GM12875 (cell line): ENCODE data around the gene DCLRE1B.

Source experiments
- H3K4me3 ChIP-seq: one replicate; pipeline ENCODE4 v1.5.1; 2011; ENCODE audit warnings: low read depth, low read length, control low read depth
- TF ChIP-seq, protein P1 (sequence below): IDR thresholded peaks from 2 replicates; pipeline ENCODE4 v1.5.1; 2011; ENCODE audit warnings: low read depth, mild to moderate bottlenecking, control low read depth, inconsistent platforms, low read length, moderate library complexity, borderline replicate concordance; ENCODE audit not compliant: insufficient read depth

Gene DCLRE1B

DNA sequence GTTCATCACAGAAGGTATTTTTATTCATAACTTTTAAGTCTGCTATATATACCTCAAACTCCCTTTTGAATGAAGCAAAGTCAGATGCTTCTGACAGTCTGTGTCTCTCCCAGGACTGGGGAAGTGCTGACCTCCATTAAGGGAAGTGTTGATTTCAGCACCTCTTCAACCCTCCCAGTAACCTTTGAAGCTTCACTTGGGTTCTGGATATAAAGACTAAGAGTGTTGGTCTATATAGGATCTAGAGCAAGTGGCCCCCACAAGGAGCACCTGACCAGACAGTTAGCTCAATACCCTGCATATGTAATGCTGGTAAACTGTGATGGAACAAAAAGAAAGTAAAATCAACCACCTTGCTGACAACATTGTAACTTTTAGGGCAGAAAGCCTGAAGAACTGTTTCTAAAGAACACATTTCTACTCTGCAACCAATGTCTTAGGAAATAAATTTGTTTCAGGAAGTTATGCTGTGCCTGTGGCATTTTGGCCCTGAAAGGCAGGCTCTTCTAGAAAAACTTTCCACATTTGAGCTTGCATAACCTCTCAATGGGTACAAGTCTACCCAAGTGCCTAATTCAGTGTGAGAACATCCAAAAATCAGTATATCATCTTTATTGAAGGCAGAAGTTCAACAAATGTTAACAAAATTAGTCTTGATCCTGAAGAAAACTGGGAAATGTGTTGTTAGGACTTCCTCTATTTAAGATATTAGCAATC is 32.7 kb upstream of the DCLRE1B start:
- TF ChIP-seq, protein P1, sequence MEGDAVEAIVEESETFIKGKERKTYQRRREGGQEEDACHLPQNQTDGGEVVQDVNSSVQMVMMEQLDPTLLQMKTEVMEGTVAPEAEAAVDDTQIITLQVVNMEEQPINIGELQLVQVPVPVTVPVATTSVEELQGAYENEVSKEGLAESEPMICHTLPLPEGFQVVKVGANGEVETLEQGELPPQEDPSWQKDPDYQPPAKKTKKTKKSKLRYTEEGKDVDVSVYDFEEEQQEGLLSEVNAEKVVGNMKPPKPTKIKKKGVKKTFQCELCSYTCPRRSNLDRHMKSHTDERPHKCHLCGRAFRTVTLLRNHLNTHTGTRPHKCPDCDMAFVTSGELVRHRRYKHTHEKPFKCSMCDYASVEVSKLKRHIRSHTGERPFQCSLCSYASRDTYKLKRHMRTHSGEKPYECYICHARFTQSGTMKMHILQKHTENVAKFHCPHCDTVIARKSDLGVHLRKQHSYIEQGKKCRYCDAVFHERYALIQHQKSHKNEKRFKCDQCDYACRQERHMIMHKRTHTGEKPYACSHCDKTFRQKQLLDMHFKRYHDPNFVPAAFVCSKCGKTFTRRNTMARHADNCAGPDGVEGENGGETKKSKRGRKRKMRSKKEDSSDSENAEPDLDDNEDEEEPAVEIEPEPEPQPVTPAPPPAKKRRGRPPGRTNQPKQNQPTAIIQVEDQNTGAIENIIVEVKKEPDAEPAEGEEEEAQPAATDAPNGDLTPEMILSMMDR: no peak
- H3K4me3 ChIP-seq: no peak overlapping the region

DNA sequence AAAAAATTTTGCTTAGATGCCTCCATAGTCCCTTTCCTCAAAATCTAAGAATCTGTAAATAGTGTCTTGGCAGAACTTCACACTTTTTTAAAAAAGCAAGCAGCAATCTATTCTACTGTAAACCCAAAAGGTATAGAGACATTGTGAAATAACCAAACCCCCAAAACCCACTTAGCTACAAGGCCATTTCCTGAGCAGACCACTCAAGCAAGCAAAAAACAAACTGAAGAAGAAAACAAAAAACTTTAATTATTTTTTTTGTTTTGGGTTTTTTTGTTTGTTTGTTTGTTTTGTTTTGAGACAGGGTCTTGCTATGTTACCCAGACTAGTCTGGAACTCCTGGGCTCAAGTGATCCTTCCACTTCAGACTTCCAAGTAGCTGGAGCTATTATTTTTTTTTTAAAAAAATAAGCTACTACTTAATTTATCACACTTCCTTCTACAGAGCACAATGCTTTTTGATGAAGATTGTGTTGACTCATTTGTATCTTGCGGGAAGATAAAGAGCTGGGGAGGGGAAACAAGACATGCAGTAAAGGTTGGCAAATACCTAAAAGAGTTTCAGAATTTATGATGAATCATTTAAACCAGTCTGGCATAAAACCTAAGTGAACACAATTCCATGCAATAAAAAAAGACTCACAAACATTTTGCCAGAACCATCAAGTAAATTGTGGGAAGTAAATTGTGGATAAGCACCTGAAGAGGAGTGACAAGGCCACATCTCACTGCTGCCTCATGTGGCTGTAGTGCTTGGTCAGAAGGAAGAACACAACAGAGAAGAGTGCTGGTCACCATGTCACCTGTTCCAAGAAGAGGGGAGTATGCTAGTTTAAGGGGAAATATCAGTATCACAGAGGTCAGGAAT is 30.9 kb upstream of the DCLRE1B start:
- TF ChIP-seq, protein P1: peak; percentile 62; the same call in 1 of the 2 replicates
- H3K4me3 ChIP-seq: no peak overlapping the region

DNA sequence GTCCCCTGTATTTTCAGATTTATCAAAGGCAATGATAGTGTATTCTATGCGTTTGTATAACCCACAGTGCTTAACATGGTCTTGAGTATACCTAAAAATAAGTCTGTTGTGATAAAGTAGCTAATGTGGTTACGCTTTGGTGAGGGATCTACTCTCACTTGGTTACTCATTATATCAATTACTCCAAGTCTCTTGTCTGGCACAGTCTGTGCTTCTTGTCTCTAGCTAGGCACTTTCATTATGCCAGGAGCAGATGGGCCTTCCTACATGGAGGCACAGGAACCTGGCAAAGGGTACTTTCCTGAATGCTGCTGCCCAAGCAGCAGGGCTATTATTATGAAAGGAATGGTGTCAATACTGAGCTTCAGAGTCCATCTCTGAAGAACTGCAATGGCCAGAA is 29.4 kb upstream of the DCLRE1B start:
- H3K4me3 ChIP-seq: no peak overlapping the region
- TF ChIP-seq, protein P1: no peak

DNA sequence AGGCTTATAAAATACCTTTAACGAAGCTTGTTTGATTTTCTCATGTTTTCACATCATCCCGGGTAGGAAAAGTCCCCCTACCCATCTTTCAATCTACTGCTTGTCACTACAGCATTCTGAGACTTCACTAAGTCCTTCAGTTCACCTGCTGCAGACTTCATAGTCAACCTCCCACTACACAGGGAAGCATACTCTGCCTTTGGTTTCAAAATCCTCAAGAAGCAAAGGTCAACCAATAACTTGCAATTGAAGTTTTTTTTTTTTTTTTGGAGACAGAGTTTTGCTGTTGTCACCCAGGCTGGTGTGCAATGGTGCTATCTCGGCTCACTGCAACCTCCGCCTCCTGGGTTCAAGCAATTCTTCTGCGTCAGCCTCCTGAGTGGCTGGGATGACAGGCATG is 28.9 kb upstream of the DCLRE1B start:
- TF ChIP-seq, protein P1: no peak
- H3K4me3 ChIP-seq: no peak overlapping the region

DNA sequence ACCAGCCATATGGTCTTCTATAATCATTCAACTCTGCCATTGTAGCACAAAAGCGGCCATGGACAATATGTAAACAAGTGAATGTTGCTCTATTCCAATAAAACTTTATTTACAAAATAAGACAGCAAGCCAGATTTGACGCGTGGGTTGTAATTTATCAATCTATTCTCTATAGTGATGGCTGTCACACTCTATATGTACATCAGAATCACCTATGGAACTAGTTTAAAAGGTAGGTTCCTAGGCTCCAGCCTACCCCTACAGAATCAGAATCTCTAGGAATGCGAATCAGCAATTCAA is 25.4 kb upstream of the DCLRE1B start:
- TF ChIP-seq, protein P1: no peak

DNA sequence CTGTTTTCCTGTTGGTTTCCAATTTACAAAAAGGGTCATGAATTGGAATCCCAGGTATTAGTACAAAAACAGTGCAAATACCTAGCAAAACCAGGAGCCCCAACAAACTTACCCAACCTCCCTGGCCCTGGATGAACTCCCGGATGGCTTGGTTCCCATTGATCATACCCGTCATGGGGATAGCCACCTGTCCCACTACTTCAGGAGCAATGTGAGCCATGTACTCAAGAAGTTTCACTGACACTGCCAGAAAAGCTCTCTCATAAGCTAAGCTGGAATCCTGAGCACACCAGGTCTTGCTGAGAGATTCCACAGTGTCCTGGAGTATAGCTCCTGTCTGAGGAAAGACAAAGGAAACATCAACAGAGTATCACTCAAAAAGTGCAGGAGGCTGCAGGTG is 23.5 kb upstream of the DCLRE1B start:
- TF ChIP-seq, protein P1: no peak
- H3K4me3 ChIP-seq: no peak overlapping the region

More for the DNA sequence above, 25.4 kb upstream of the DCLRE1B start:
- no peak overlapping the region for H3K4me3 ChIP-seq
